GM19239 (cell line): ENCODE measurements around the gene RIIAD1.
A peak's percentile ranks its signal among the peaks of the same experiment; 100 is the strongest.
"Not testable (repeated sequence)": the region's sequence is repeated elsewhere in the genome, so short reads cannot be mapped to it uniquely, and the experiment has no call there.

Source experiments
- DNase-seq: peaks from one replicate; pipeline ENCODE4 v3.0.0; 2011; ENCODE audit warnings: low spot score; ENCODE audit not compliant: insufficient read length
- FAIRE-seq: peaks from 2 replicates; lab custom pipeline; 2011; peaks lifted over from hg19 to GRCh38; lab: Jason Lieb, UNC

RIIAD1 gene

GRCh38 chr1:151729157-151729965 is 8.0 kb downstream of the RIIAD1 start:
- FAIRE-seq: no peak
- DNase-seq: no peak

GRCh38 chr1:151729966-151730291 is 8.6 kb downstream of the RIIAD1 start:
- FAIRE-seq (no peak), DNase-seq (no peak)

- FAIRE-seq: no peak
- no peak for DNase-seq
Measured at GRCh38 chr1:151733126-151733525, 11.8 kb downstream of the RIIAD1 start.

GRCh38 chr1:151733995-151734394 is 12.7 kb downstream of the RIIAD1 start:
- not testable (repeated sequence) for FAIRE-seq, DNase-seq

- DNase-seq: no peak
- FAIRE-seq: no peak
Measured at GRCh38 chr1:151737026-151737425, 15.7 kb downstream of the RIIAD1 start.

- no peak for FAIRE-seq
Measured at GRCh38 chr1:151737479-151737878, 16.2 kb downstream of the RIIAD1 start.

GRCh38 chr1:151739590-151740355 is 18.5 kb downstream of the RIIAD1 start:
- FAIRE-seq (no peak), DNase-seq (no peak)

More at GRCh38 chr1:151737479-151737878, 16.2 kb downstream of the RIIAD1 start:
- no peak for DNase-seq

- FAIRE-seq: no peak
- no peak for DNase-seq
Measured at GRCh38 chr1:151741516-151741915, 20.2 kb downstream of the RIIAD1 start.

GRCh38 chr1:151756291-151756690 is 35.0 kb downstream of the RIIAD1 start:
- DNase-seq (no peak), FAIRE-seq (no peak)

- no peak for FAIRE-seq
- DNase-seq: no peak
Measured at GRCh38 chr1:151759241-151759640, 37.9 kb downstream of the RIIAD1 start.

GRCh38 chr1:151760597-151761385 is 39.5 kb downstream of the RIIAD1 start:
- DNase-seq (no peak), FAIRE-seq (no peak)

GRCh38 chr1:151762941-151763921 is 41.9 kb downstream of the RIIAD1 start, which contains the start of gene MRPL9:
TSS of gene MRPL9 (minus strand) at chr1:151763496. CDS start at chr1:151763479, 17 bp downstream.
- peak; percentile 91 for FAIRE-seq

GRCh38 chr1:151763990-151764389 is 42.7 kb downstream of the RIIAD1 start:
- FAIRE-seq: peak; percentile 76
- no peak for DNase-seq

More at GRCh38 chr1:151762941-151763921, 41.9 kb downstream of the RIIAD1 start, which contains the start of gene MRPL9:
- peak; percentile 94 for DNase-seq

GRCh38 chr1:151768351-151769066 is 47.2 kb downstream of the RIIAD1 start:
- DNase-seq, FAIRE-seq: not testable (repeated sequence)

GRCh38 chr1:151769270-151769669 is 47.9 kb downstream of the RIIAD1 start:
- not testable (repeated sequence) for FAIRE-seq, DNase-seq

GRCh38 chr1:151773702-151774101 is 52.4 kb downstream of the RIIAD1 start:
- DNase-seq (no peak), FAIRE-seq (no peak)

GRCh38 chr1:151774256-151774922 is 53.1 kb downstream of the RIIAD1 start:
- DNase-seq (no peak), FAIRE-seq (no peak)
